SK-N-SH (cell line): ENCODE data around the gene C4orf54. TPM values are rescaled to one million over a fixed set of nuclear protein-coding genes. Genes with fewer than 3 reads are reported as not detected.

ENCODE experiments used
- CTCF ChIA-PET: fragments of 300-600, 350-600 bp; formaldehyde crosslinking; extraction: SDS; loops from one replicate; lab custom pipeline; 2021; lab: Yijun Ruan, JAX
- POLR2A ChIA-PET: fragments of 350-600 bp; sonication (Branson Sonifier 250); formaldehyde crosslinking; extraction: SDS; loops from one replicate; lab custom pipeline; 2020; ENCODE audit warnings: antibody characterized with exemption, inconsistent platforms; lab: Yijun Ruan, JAX
- DNase-seq: peaks from one replicate; pipeline ENCODE4 v3.0.0; 2012
- H2AFZ ChIP-seq: fragments of 200-600 bp; sonication (generic); 2 replicates; pipeline ENCODE4 v1.8.1; 2016; ENCODE audit warnings: antibody characterized with exemption, mild to moderate bottlenecking, low read depth
- H3F3A ChIP-seq: fragments of 200-600 bp; sonication (generic); replicated peaks from 2 replicates; pipeline ENCODE3; 2016; ENCODE audit warnings: antibody characterized with exemption, mild to moderate bottlenecking; ENCODE audit not compliant: insufficient read depth
- H3K27ac ChIP-seq, 2 experiments: fragments of 200-500 bp in 1 of 2; fragments of 200-600 bp in 1 of 2; sonication (Bioruptor generic) in 1 of 2; sonication (generic), shearing (Covaris generic) in 1 of 2; 2 replicates each; pipeline versions ENCODE4 v1.5.1 to v1.6.1; 2014 to 2016; ENCODE audit warnings: low read depth in 2 of 2, inconsistent platforms in 1 of 2, low read length in 1 of 2, mild to moderate bottlenecking in 1 of 2, mixed read lengths in 1 of 2
- H3K27me3 ChIP-seq: fragments of 200-600 bp; sonication (generic), shearing (Covaris generic); 2 replicates; pipeline ENCODE4 v1.6.1; 2016; ENCODE audit warnings: mixed run types; ENCODE audit not compliant: insufficient read depth
- H3K36me3 ChIP-seq, 2 experiments: fragments of 200-500 bp in 1 of 2; fragments of 200-600 bp in 1 of 2; sonication (Bioruptor generic) in 1 of 2; sonication (generic) in 1 of 2; replicated peaks in 1 of 2; 2 replicates each; pipeline versions ENCODE3 to v1.5.1; 2014 to 2016; ENCODE audit warnings: low read length in 1 of 2, mild to moderate bottlenecking in 1 of 2; ENCODE audit not compliant: insufficient read depth in 2 of 2, control insufficient read depth in 1 of 2
- H3K4me1 ChIP-seq, 2 experiments: fragments of 200-500 bp in 1 of 2; fragments of 200-600 bp in 1 of 2; sonication (Bioruptor generic) in 1 of 2; sonication (generic), shearing (Covaris generic) in 1 of 2; 2 replicates each; pipeline versions ENCODE4 v1.5.1 to v1.6.1; 2014 to 2016; ENCODE audit warnings: low read depth in 1 of 2, low read length in 1 of 2, mixed run types in 1 of 2; ENCODE audit not compliant: insufficient read depth in 2 of 2, control insufficient read depth in 1 of 2
- H3K4me2 ChIP-seq: fragments of 200-600 bp; sonication (generic), shearing (Covaris generic); 2 replicates; pipeline ENCODE4 v1.6.1; 2017; ENCODE audit warnings: mixed run types
- H3K4me3 ChIP-seq, 2 experiments: fragments of 200-500 bp in 1 of 2; fragments of 200-600 bp in 1 of 2; sonication (Bioruptor generic) in 1 of 2; sonication (generic), shearing (Covaris generic) in 1 of 2; 2 replicates each; pipeline versions ENCODE4 v1.5.1 to v1.8.1; 2014 to 2016; ENCODE audit warnings: low read depth in 2 of 2, inconsistent platforms in 1 of 2, low read length in 1 of 2, mild to moderate bottlenecking in 1 of 2, mixed read lengths in 1 of 2, moderate library complexity in 1 of 2
- H3K79me2 ChIP-seq: fragments of 200-600 bp; sonication (generic); 2 replicates; pipeline ENCODE4 v1.8.1; 2017; ENCODE audit warnings: mild to moderate bottlenecking; ENCODE audit not compliant: insufficient read depth
- H3K9ac ChIP-seq: fragments of 200-600 bp; sonication (generic); 2 replicates; pipeline ENCODE4 v1.6.1; 2017; ENCODE audit warnings: mixed run types
- H3K9me2 ChIP-seq: fragments of 200-600 bp; sonication (generic); 2 replicates; pipeline ENCODE4 v1.6.1; 2017; ENCODE audit warnings: mixed run types
- H3K9me3 ChIP-seq: fragments of 200-600 bp; sonication (generic); 2 replicates; pipeline ENCODE4 v1.6.1; 2017; ENCODE audit warnings: mixed run types, mild to moderate bottlenecking, moderate library complexity
- H4K20me1 ChIP-seq: fragments of 200-600 bp; sonication (generic); 2 replicates; pipeline ENCODE4 v1.6.1; 2017; ENCODE audit warnings: mild to moderate bottlenecking, mixed run types; ENCODE audit not compliant: insufficient read depth
- CHD2 ChIP-seq: fragments of 150-350 bp; IDR thresholded peaks from 2 replicates; pipeline ENCODE4 v1.6.1; 2018; ENCODE audit warnings: low read length; ENCODE audit not compliant: partially characterized antibody
- CTCF ChIP-seq: fragments of 200-600 bp; sonication (generic); IDR thresholded peaks from 2 replicates; pipeline ENCODE4 v1.6.1; 2017; ENCODE audit warnings: antibody characterized with exemption, mild to moderate bottlenecking, moderate library complexity
- EP300 ChIP-seq, 2 experiments: IDR thresholded peaks; 2 replicates each; pipeline versions ENCODE4 v1.4.0 to v1.6.1; 2012; ENCODE audit warnings: borderline replicate concordance in 1 of 2, low read depth in 1 of 2, low read length in 1 of 2
- FOXJ3 ChIP-seq: sonication (generic); formaldehyde crosslinking; IDR thresholded peaks from 2 replicates; pipeline ENCODE4 v1.5.1; 2020; ENCODE audit warnings: mild to moderate bottlenecking, missing genetic modification reagents
- FOXM1 ChIP-seq: IDR thresholded peaks from 2 replicates; pipeline ENCODE4 v1.4.0; 2012; ENCODE audit warnings: low read depth, mild to moderate bottlenecking
- GABPA ChIP-seq: IDR thresholded peaks from 2 replicates; pipeline ENCODE4 v1.4.0; 2012; ENCODE audit warnings: low read depth, mild to moderate bottlenecking
- GATA2 ChIP-seq: sonication (generic); formaldehyde crosslinking; IDR thresholded peaks from 2 replicates; pipeline ENCODE4 v1.5.0; 2020; ENCODE audit warnings: mild to moderate bottlenecking, missing genetic modification reagents
- IRF3 ChIP-seq: fragments of 150-350 bp; IDR thresholded peaks from 2 replicates; pipeline ENCODE4 v1.6.1; 2016; ENCODE audit warnings: mild to moderate bottlenecking, low read depth, low read length
- JUND ChIP-seq: IDR thresholded peaks from 2 replicates; pipeline ENCODE4 v1.4.0; 2012
- MXI1 ChIP-seq: IDR thresholded peaks from 2 replicates; pipeline ENCODE4 v1.6.1; 2012; ENCODE audit warnings: mild to moderate bottlenecking, low read depth, low read length, improper control_type of control experiment
- NFIC ChIP-seq: IDR thresholded peaks from 2 replicates; pipeline ENCODE4 v1.4.0; 2012; ENCODE audit warnings: borderline replicate concordance
- RCOR1 ChIP-seq: fragments of 150-350 bp; IDR thresholded peaks from 2 replicates; pipeline ENCODE4 v1.6.1; 2017; ENCODE audit warnings: antibody characterized with exemption, low read length
- REST ChIP-seq: IDR thresholded peaks from 2 replicates; pipeline ENCODE4 v1.6.1; 2012; ENCODE audit warnings: mild to moderate bottlenecking, low read depth, low read length, moderate library complexity
- RXRA ChIP-seq: IDR thresholded peaks from 2 replicates; pipeline ENCODE4 v1.4.0; 2012; ENCODE audit warnings: low read depth, mild to moderate bottlenecking, borderline replicate concordance
- SMC3 ChIP-seq: IDR thresholded peaks from 2 replicates; pipeline ENCODE4 v1.6.1; 2012; ENCODE audit warnings: low read depth, low read length, improper control_type of control experiment
- TAF1 ChIP-seq: IDR thresholded peaks from 2 replicates; pipeline ENCODE4 v1.6.1; 2012; ENCODE audit warnings: low read depth, mild to moderate bottlenecking, low read length, moderate library complexity, borderline replicate concordance
- ZBTB33 ChIP-seq: IDR thresholded peaks from 2 replicates; pipeline ENCODE4 v1.4.0; 2012; ENCODE audit warnings: low read depth, borderline replicate concordance
- WGBS: methylation state at CpG from one replicate; pipeline ENCODE4 v1.1.6; 2017; ENCODE audit warnings: low lambda C conversion rate; 5-methylcytosine and 5-hydroxymethylcytosine counted together
- polyA plus RNA-seq, 3 experiments: library from polyadenylated mRNA; depleted of rRNA; stranded (reverse); fragments of >200 nt; gene quantifications; 2 replicates each; pipeline ENCODE4 v1.2.3, GENCODE V29; 2012
- TF ChIP-seq, protein P1 (sequence below): IDR thresholded peaks from 2 replicates; pipeline ENCODE4 v1.4.0; 2012; ENCODE audit warnings: low read depth

C4orf54 gene
- polyA plus RNA-seq, 1 of the 3 experiments (the other 2 are of a cell fraction): not detected

DNA sequence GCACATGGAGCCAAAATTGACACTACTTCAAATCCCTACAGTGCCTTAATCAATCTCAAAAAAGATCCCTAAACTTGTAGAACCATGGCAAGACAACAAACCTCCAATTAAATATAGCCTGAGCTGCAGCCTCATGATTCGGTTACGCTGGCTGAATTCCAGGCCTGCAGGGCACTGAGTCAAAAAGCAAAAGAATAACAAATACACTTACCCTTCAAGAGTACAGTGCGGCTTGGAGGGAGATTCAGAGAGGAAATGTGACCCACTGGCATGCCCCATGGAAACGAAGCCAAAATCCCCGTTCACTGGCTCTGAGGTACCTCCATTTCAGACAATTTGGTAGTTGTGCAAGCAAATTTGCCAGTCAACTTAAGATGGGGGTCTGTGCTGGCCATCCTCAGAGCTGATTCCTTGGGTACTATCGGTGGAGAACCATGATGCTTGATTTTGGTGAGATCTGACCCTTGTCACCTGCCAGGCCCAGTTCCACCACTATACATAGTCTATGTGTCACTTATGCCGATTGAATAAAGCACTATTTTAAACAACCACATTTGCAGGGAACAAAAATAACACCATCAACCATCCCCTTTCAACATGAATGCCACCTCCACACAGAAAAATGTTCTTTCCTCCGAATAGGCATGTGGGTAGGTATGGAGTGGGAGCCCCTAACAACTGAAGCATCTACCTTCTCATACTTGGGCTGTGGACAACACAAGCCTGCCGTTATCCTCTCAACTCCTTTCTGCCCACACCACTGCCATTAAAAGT lies 2.1 kb downstream of the C4orf54 start:
- no peaks in the 10 kb centered on the region for H3K27me3 ChIP-seq
- no peaks in the 10 kb centered on the region for H3K36me3 ChIP-seq
- no peaks in the 10 kb centered on the region for H3F3A ChIP-seq
- H3K4me2 ChIP-seq: no peak overlapping the region
- H3K27ac ChIP-seq: no peak overlapping the region
- ChIA-PET POLR2A (no interaction called here), CTCF (no interaction called here)
- DNase-seq: no peak
- no peaks in the 10 kb centered on the region for H3K4me1 ChIP-seq
- no peaks in the 10 kb centered on the region for H3K9me2 ChIP-seq
- H3K9ac ChIP-seq: no peak overlapping the region
- H2AFZ ChIP-seq: no peak overlapping the region
- TF ChIP-seq RCOR1: no peak
- no peak for TF ChIP-seq CHD2
- TF ChIP-seq REST: no peak
- TF ChIP-seq MXI1: no peak
- no peak for TF ChIP-seq JUND
- TF ChIP-seq EP300 (IDR thresholded peaks at IDR 0.05; ENCODE audit: borderline replicate concordance in 1 of 2, low read depth in 1 of 2, low read length in 1 of 2): no peak
- TF ChIP-seq GABPA: no peak
- TF ChIP-seq TAF1: no peak
- no peak for TF ChIP-seq NFIC
- no peak for TF ChIP-seq SMC3
- no peak for TF ChIP-seq FOXM1
- no peak for TF ChIP-seq GATA2 (CRISPR knock-in tag)
- no peak for TF ChIP-seq ZBTB33
- TF ChIP-seq, protein P1, sequence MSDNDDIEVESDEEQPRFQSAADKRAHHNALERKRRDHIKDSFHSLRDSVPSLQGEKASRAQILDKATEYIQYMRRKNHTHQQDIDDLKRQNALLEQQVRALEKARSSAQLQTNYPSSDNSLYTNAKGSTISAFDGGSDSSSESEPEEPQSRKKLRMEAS: no peak
- no peak for TF ChIP-seq FOXJ3 (CRISPR knock-in tag)
- TF ChIP-seq RXRA: no peak
- TF ChIP-seq CTCF: no peak
- TF ChIP-seq IRF3: no peak
- H3K79me2 ChIP-seq: no peaks in the 10 kb centered on the region
- H3K4me3 ChIP-seq: no peak overlapping the region
- H3K9me3 ChIP-seq: no peaks in the 10 kb centered on the region
- no peaks in the 10 kb centered on the region for H4K20me1 ChIP-seq
- WGBS: 40% methylated on average over 8 of the region's 9 CpGs
